A673 (cell line): ENCODE data around the gene CFAP97D1.

Experiments
- EZH2 ChIP-seq: fragments of 200-600 bp; sonication (generic); IDR thresholded peaks from 2 replicates; pipeline ENCODE4 v1.6.1; 2017; ENCODE audit warnings: borderline replicate concordance, low read depth, mild to moderate bottlenecking, mixed read lengths, antibody characterized with exemption, low read length; ENCODE audit not compliant: poor library complexity, severe bottlenecking
- TF ChIP-seq, protein P1 (sequence below): fragments of 300-800, 200-600 bp; sonication (generic); conservative IDR thresholded peaks from 2 replicates; pipeline ENCODE4 v1.5.1; 2017; ENCODE audit warnings: low read depth, mild to moderate bottlenecking, antibody characterized with exemption, low read length, moderate library complexity, mixed read lengths

DNA sequence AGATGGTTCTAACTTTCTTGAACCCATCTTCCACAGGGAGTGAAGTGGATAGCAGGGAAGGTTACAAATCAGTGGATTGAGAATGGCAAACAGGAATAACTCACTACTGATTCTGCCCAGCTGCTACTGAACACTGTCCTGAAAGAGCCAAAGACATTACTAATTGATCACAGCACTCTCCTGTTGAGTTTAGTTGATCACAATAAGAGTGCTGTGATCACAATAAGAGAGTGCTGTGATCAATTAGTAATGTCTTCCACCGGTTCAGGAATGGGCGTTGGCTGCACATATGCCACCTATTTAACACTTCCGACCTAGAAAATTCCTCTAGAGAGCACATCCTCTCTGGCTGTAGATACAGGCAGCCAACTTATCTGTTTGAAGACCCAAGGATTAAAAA is 11.4 kb downstream of the CFAP97D1 start:
- TF ChIP-seq, protein P1, sequence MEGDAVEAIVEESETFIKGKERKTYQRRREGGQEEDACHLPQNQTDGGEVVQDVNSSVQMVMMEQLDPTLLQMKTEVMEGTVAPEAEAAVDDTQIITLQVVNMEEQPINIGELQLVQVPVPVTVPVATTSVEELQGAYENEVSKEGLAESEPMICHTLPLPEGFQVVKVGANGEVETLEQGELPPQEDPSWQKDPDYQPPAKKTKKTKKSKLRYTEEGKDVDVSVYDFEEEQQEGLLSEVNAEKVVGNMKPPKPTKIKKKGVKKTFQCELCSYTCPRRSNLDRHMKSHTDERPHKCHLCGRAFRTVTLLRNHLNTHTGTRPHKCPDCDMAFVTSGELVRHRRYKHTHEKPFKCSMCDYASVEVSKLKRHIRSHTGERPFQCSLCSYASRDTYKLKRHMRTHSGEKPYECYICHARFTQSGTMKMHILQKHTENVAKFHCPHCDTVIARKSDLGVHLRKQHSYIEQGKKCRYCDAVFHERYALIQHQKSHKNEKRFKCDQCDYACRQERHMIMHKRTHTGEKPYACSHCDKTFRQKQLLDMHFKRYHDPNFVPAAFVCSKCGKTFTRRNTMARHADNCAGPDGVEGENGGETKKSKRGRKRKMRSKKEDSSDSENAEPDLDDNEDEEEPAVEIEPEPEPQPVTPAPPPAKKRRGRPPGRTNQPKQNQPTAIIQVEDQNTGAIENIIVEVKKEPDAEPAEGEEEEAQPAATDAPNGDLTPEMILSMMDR, result no peak
- TF ChIP-seq EZH2, result no peak
